Liver (tissue), 9 donors: ENCODE data around the gene SMAP1. TPM values are rescaled to one million over a fixed set of nuclear protein-coding genes. Genes with fewer than 3 reads are reported as not detected.

Source experiments
- DNase-seq: peaks from one replicate; pipeline ENCODE4 v3.0.0-alpha.2; 2017; ENCODE audit warnings: low spot score
- H3K27ac ChIP-seq, 2 donors: one replicate each; pipeline ENCODE4 v1.7.0; 2013; ENCODE audit warnings: inconsistent platforms in 2 of 2, low read length in 2 of 2, control low read depth in 1 of 2, low read depth in 1 of 2, mild to moderate bottlenecking in 1 of 2
- H3K27me3 ChIP-seq, 4 donors: one replicate each; pipeline versions ENCODE4 v1.6.1 to v1.7.0; 2013; ENCODE audit warnings: low read length in 3 of 4, inconsistent platforms in 1 of 4, mild to moderate bottlenecking in 1 of 4, moderate library complexity in 1 of 4; ENCODE audit not compliant: control insufficient read depth in 4 of 4, insufficient read depth in 4 of 4
- H3K36me3 ChIP-seq, 4 donors: one replicate each; pipeline versions ENCODE4 v1.6.1 to v1.7.0; 2013; ENCODE audit warnings: low read length in 3 of 4, mild to moderate bottlenecking in 3 of 4, low read depth in 1 of 4, moderate library complexity in 1 of 4; ENCODE audit not compliant: control insufficient read depth in 4 of 4, insufficient read depth in 3 of 4
- H3K4me1 ChIP-seq, 4 donors: one replicate each; pipeline versions ENCODE4 v1.6.1 to v1.7.0; 2013; ENCODE audit warnings: low read length in 3 of 4, mild to moderate bottlenecking in 3 of 4, moderate library complexity in 1 of 4; ENCODE audit not compliant: control insufficient read depth in 4 of 4, insufficient read depth in 4 of 4
- H3K4me3 ChIP-seq, 3 donors: one replicate each; pipeline versions ENCODE4 v1.6.1 to v1.7.0; 2013; ENCODE audit warnings: low read length in 3 of 3, control low read depth in 1 of 3, low read depth in 1 of 3, mild to moderate bottlenecking in 1 of 3
- H3K9ac ChIP-seq, 2 donors: one replicate each; pipeline ENCODE4 v1.7.0; 2013; ENCODE audit warnings: low read length in 2 of 2, mild to moderate bottlenecking in 2 of 2, moderate library complexity in 2 of 2, control low read depth in 1 of 2, low read depth in 1 of 2
- H3K9me3 ChIP-seq, 4 donors: one replicate each; pipeline versions ENCODE4 v1.6.1 to v1.7.0; 2013; ENCODE audit warnings: low read length in 3 of 4; ENCODE audit not compliant: control insufficient read depth in 4 of 4
- ATF3 ChIP-seq: IDR thresholded peaks from 2 replicates; pipeline ENCODE4 v1.6.1; 2016; ENCODE audit warnings: antibody characterized with exemption
- CTCF ChIP-seq: fragments of 150-350 bp; IDR thresholded peaks from 2 replicates; pipeline ENCODE4 v1.5.1; 2017; ENCODE audit warnings: improper control_type of control experiment, low read depth, low read length; ENCODE audit not compliant: missing input control
- EGR1 ChIP-seq, 2 donors: IDR thresholded peaks; 2 replicates each; pipeline ENCODE4 v1.6.1; 2016 to 2018; ENCODE audit warnings: antibody characterized with exemption in 2 of 2, low read depth in 2 of 2
- FOXA1 ChIP-seq: IDR thresholded peaks from 2 replicates; pipeline ENCODE4 v1.6.1; 2016; ENCODE audit warnings: antibody characterized with exemption
- FOXA2 ChIP-seq: IDR thresholded peaks from 2 replicates; pipeline ENCODE4 v1.6.1; 2016; ENCODE audit warnings: antibody characterized with exemption
- GABPA ChIP-seq, 2 donors: IDR thresholded peaks in 1 of 2; conservative IDR thresholded peaks in 1 of 2; 2 replicates each; pipeline ENCODE4 v1.6.1; 2016; ENCODE audit warnings: antibody characterized with exemption in 2 of 2, mild to moderate bottlenecking in 1 of 2, moderate library complexity in 1 of 2
- HNF4A ChIP-seq, 2 donors: conservative IDR thresholded peaks; 2 replicates each; pipeline ENCODE4 v1.6.1; 2016; ENCODE audit warnings: antibody characterized with exemption in 2 of 2, mild to moderate bottlenecking in 2 of 2
- HNF4G ChIP-seq: IDR thresholded peaks from 2 replicates; pipeline ENCODE4 v1.6.1; 2016; ENCODE audit warnings: antibody characterized with exemption
- JUND ChIP-seq, 2 donors: IDR thresholded peaks; 2 replicates each; pipeline ENCODE4 v1.6.1; 2016; ENCODE audit warnings: antibody characterized with exemption in 2 of 2
- MAX ChIP-seq: IDR thresholded peaks from 2 replicates; pipeline ENCODE4 v1.6.1; 2016; ENCODE audit warnings: antibody characterized with exemption
- NR2F2 ChIP-seq: IDR thresholded peaks from 2 replicates; pipeline ENCODE4 v1.6.1; 2016; ENCODE audit warnings: antibody characterized with exemption
- RAD21 ChIP-seq, 2 donors: IDR thresholded peaks; 2 replicates each; pipeline ENCODE4 v1.6.1; 2016; ENCODE audit warnings: antibody characterized with exemption in 2 of 2, mild to moderate bottlenecking in 2 of 2
- RXRA ChIP-seq, 2 donors: IDR thresholded peaks; 2 replicates each; pipeline ENCODE4 v1.6.1; 2017 to 2018; ENCODE audit warnings: antibody characterized with exemption in 2 of 2, mild to moderate bottlenecking in 1 of 2
- SP1 ChIP-seq: IDR thresholded peaks from 2 replicates; pipeline ENCODE4 v1.6.1; 2018; ENCODE audit warnings: antibody characterized with exemption, mild to moderate bottlenecking
- TAF1 ChIP-seq: conservative IDR thresholded peaks from 2 replicates; pipeline ENCODE4 v1.6.1; 2016; ENCODE audit warnings: antibody characterized with exemption, mild to moderate bottlenecking
- YY1 ChIP-seq: IDR thresholded peaks from 2 replicates; pipeline ENCODE4 v1.6.1; 2016; ENCODE audit warnings: antibody characterized with exemption, mild to moderate bottlenecking
- polyA plus RNA-seq, 2 donors: library from polyadenylated mRNA; stranded (reverse) in 1 of 2; unstranded in 1 of 2; fragments of 200-250 nt in 1 of 2; fragments of >200 nt in 1 of 2; fragmentation: Nextera tagmentation in 1 of 2; extraction: Ambion mirVana in 1 of 2; gene quantifications; one replicate each; pipeline versions ENCODE4 v1.2.1 to v1.2.3, GENCODE V29; 2013 to 2015
- total RNA-seq, 2 donors: library from RNA; depleted of rRNA; stranded (reverse); fragments of >200 nt; gene quantifications; one replicate each; pipeline ENCODE4 v1.2.3, GENCODE V29; 2014
- TF ChIP-seq, protein P1 (sequence below): IDR thresholded peaks from 2 replicates; pipeline ENCODE4 v1.6.1; 2016; ENCODE audit warnings: antibody characterized with exemption, mild to moderate bottlenecking
- TF ChIP-seq, protein P2 (sequence below): IDR thresholded peaks from 2 replicates; pipeline ENCODE4 v1.6.1; 2016; ENCODE audit warnings: antibody characterized with exemption
- donor health status: healthy.
- donor health status: healthy.
- donor health status: healthy.
- donor health status: healthy.
- donor health status: healthy.

The SMAP1 gene
- total and polyA plus RNA-seq, 4 donors, result 9.3 to 13.3 (median 12.7) TPM

GRCh38 chr6:70714716-70715257, 47.1 kb downstream of the SMAP1 start:
- no peak overlapping the region for H3K4me3 ChIP-seq
- no peak for TF ChIP-seq HNF4A (conservative IDR thresholded peaks at IDR 0.05)
- TF ChIP-seq, protein P1, sequence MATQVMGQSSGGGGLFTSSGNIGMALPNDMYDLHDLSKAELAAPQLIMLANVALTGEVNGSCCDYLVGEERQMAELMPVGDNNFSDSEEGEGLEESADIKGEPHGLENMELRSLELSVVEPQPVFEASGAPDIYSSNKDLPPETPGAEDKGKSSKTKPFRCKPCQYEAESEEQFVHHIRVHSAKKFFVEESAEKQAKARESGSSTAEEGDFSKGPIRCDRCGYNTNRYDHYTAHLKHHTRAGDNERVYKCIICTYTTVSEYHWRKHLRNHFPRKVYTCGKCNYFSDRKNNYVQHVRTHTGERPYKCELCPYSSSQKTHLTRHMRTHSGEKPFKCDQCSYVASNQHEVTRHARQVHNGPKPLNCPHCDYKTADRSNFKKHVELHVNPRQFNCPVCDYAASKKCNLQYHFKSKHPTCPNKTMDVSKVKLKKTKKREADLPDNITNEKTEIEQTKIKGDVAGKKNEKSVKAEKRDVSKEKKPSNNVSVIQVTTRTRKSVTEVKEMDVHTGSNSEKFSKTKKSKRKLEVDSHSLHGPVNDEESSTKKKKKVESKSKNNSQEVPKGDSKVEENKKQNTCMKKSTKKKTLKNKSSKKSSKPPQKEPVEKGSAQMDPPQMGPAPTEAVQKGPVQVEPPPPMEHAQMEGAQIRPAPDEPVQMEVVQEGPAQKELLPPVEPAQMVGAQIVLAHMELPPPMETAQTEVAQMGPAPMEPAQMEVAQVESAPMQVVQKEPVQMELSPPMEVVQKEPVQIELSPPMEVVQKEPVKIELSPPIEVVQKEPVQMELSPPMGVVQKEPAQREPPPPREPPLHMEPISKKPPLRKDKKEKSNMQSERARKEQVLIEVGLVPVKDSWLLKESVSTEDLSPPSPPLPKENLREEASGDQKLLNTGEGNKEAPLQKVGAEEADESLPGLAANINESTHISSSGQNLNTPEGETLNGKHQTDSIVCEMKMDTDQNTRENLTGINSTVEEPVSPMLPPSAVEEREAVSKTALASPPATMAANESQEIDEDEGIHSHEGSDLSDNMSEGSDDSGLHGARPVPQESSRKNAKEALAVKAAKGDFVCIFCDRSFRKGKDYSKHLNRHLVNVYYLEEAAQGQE, result no peak
- no peak for TF ChIP-seq NR2F2
- TF ChIP-seq YY1, result no peak
- no peak for TF ChIP-seq FOXA1
- no peak for TF ChIP-seq EGR1 (IDR thresholded peaks at IDR 0.05; ENCODE audit: low read depth in 2 of 2)
- TF ChIP-seq MAX, result no peak
- no peak for TF ChIP-seq ATF3
- TF ChIP-seq JUND (IDR thresholded peaks at IDR 0.05), result no peak
- TF ChIP-seq TAF1, result no peak
- no peak for TF ChIP-seq HNF4G
- TF ChIP-seq, protein P2, sequence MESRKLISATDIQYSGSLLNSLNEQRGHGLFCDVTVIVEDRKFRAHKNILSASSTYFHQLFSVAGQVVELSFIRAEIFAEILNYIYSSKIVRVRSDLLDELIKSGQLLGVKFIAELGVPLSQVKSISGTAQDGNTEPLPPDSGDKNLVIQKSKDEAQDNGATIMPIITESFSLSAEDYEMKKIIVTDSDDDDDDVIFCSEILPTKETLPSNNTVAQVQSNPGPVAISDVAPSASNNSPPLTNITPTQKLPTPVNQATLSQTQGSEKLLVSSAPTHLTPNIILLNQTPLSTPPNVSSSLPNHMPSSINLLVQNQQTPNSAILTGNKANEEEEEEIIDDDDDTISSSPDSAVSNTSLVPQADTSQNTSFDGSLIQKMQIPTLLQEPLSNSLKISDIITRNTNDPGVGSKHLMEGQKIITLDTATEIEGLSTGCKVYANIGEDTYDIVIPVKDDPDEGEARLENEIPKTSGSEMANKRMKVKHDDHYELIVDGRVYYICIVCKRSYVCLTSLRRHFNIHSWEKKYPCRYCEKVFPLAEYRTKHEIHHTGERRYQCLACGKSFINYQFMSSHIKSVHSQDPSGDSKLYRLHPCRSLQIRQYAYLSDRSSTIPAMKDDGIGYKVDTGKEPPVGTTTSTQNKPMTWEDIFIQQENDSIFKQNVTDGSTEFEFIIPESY, result no peak
- TF ChIP-seq GABPA (IDR thresholded peaks at IDR 0.05 in 1 of 2, conservative IDR thresholded peaks at IDR 0.05 in 1 of 2), result no peak
- no peak for TF ChIP-seq SP1
- TF ChIP-seq RAD21 (IDR thresholded peaks at IDR 0.05), result no peak
- TF ChIP-seq RXRA (IDR thresholded peaks at IDR 0.05), result no peak
- TF ChIP-seq FOXA2, result no peak
- no peak for TF ChIP-seq CTCF
- H3K9ac ChIP-seq, result no peak overlapping the region
- no peak for DNase-seq
- H3K27ac ChIP-seq, result no peak overlapping the region
- H3K9me3 ChIP-seq, result no peaks in the 10 kb centered on the region
- no peaks in the 10 kb centered on the region for H3K27me3 ChIP-seq
- H3K4me1 ChIP-seq, result peaks cover 0 to 3% (median 0%) of the 10 kb centered on the region in 4 donors
- H3K36me3 ChIP-seq, result peaks cover 0 to 2% (median 0%) of the 10 kb centered on the region in 4 donors
